K562 (cell line): ENCODE measurements around the gene ZNF433. TPM values are rescaled to one million over a fixed set of nuclear protein-coding genes. Genes with fewer than 3 reads are reported as not detected.
"Not testable (repeated sequence)": the region's sequence is repeated elsewhere in the genome, so short reads cannot be mapped to it uniquely, and the experiment has no call there.

ENCODE experiments used
- ATAC-seq: fragments of 200-7000 bp; cut with Tn5 transposase; 3 replicates; pipeline ENCODE4 v1.9.1; 2020; ENCODE audit warnings: moderate library complexity
- BruUV-seq: library from RNA; stranded (reverse); fragments of 400-500 nt; replicated peaks from 2 replicates; lab custom pipeline; 2021; lab: Mats Ljungman, UMichigan
- CTCF ChIA-PET: fragments of 300-600 bp; formaldehyde crosslinking; extraction: SDS; loops from one replicate; lab custom pipeline; 2021; ENCODE audit warnings: low intra/inter-chr PET ratio; lab: Yijun Ruan, JAX
- POLR2A ChIA-PET: fragments of 300-600, 350-650 bp; sonication (Branson Sonifier 250); formaldehyde crosslinking; extraction: SDS; loops from one replicate; lab custom pipeline; 2021; ENCODE audit warnings: antibody characterized with exemption, inconsistent platforms; lab: Yijun Ruan, JAX
- DNase-seq, 4 experiments: peaks; one replicate each; pipeline versions ENCODE4 v3.0.0 to v3.0.0-alpha.2; 2011 to 2018; ENCODE audit warnings: low spot score in 3 of 4, mixed read lengths in 3 of 4; ENCODE audit errors: extremely low read depth in 1 of 4
- FAIRE-seq: peaks from 2 replicates; lab custom pipeline; 2011; peaks lifted over from hg19 to GRCh38; lab: Jason Lieb, UNC
- H2AFZ ChIP-seq: 2 replicates; pipeline ENCODE4 v1.6.0; 2011; ENCODE audit warnings: low read depth, low read length, control low read depth, inconsistent platforms
- H3K27ac ChIP-seq: fragments of 200-600 bp; 3 replicates; pipeline ENCODE4 v1.8.0; 2011; ENCODE audit warnings: low read depth, mild to moderate bottlenecking, control low read depth, inconsistent platforms, low read length, moderate library complexity, mixed read lengths; ENCODE audit errors: extremely low read depth
- H3K27me3 ChIP-seq, 2 experiments: fragments of 300-600 bp in 1 of 2; 2 replicates in 1 of 2; 3 replicates in 1 of 2; pipeline versions ENCODE4 v1.6.0 to v1.8.0; 2011; ENCODE audit warnings: inconsistent platforms in 2 of 2, low read length in 2 of 2, mild to moderate bottlenecking in 1 of 2, mixed read lengths in 1 of 2, moderate library complexity in 1 of 2; ENCODE audit not compliant: control insufficient read depth in 2 of 2, insufficient read depth in 2 of 2
- H3K36me3 ChIP-seq: fragments of 300-600 bp; 3 replicates; pipeline ENCODE4 v1.8.0; 2011; ENCODE audit warnings: mild to moderate bottlenecking, low read length, inconsistent platforms; ENCODE audit not compliant: control insufficient read depth, insufficient read depth
- H3K4me1 ChIP-seq, 2 experiments: fragments of 200-600 bp in 1 of 2; replicated peaks in 1 of 2; 2 replicates in 1 of 2; 3 replicates in 1 of 2; pipeline versions ENCODE4 v1.5.1 to v1.8.0; 2011; ENCODE audit warnings: inconsistent platforms in 2 of 2, low read length in 2 of 2, mild to moderate bottlenecking in 1 of 2, mixed read lengths in 1 of 2, moderate library complexity in 1 of 2; ENCODE audit not compliant: control insufficient read depth in 2 of 2, insufficient read depth in 2 of 2
- H3K4me2 ChIP-seq: 2 replicates; pipeline ENCODE4 v1.6.1; 2011; ENCODE audit warnings: low read length, control low read depth, inconsistent platforms, mixed read lengths; ENCODE audit not compliant: insufficient read depth
- H3K4me3 ChIP-seq: fragments of 200-600 bp; sonication (generic), shearing (Covaris generic); 2 replicates; pipeline ENCODE4 v1.5.1; 2016; ENCODE audit warnings: control low read depth, inconsistent platforms
- H3K79me2 ChIP-seq: fragments of 200-600 bp; 3 replicates; pipeline ENCODE4 v1.8.0; 2011; ENCODE audit warnings: low read length, inconsistent platforms; ENCODE audit not compliant: control insufficient read depth, insufficient read depth
- H3K9ac ChIP-seq, 2 experiments: 2 replicates each; pipeline versions ENCODE4 v1.6.0 to v1.6.1; 2011; ENCODE audit warnings: low read depth in 2 of 2, low read length in 2 of 2, control low read depth in 1 of 2, inconsistent platforms in 1 of 2, mild to moderate bottlenecking in 1 of 2, mixed read lengths in 1 of 2; ENCODE audit not compliant: insufficient read depth in 1 of 2
- H3K9me1 ChIP-seq: one replicate; pipeline ENCODE4 v1.6.0; 2011; ENCODE audit warnings: inconsistent platforms, mild to moderate bottlenecking, low read length, moderate library complexity; ENCODE audit not compliant: control insufficient read depth, insufficient read depth
- H3K9me3 ChIP-seq: replicated peaks from 2 replicates; pipeline ENCODE4 v1.5.1; 2011; ENCODE audit warnings: low read depth, low read length, inconsistent platforms; ENCODE audit not compliant: control insufficient read depth, insufficient read depth
- H4K20me1 ChIP-seq: replicated peaks from 2 replicates; pipeline ENCODE4 v1.6.1; 2011; ENCODE audit warnings: low read length, inconsistent platforms, mixed read lengths; ENCODE audit not compliant: control insufficient read depth, insufficient read depth
- ARHGAP35 ChIP-seq: fragments of 450-650 bp; IDR thresholded peaks from 2 replicates; pipeline ENCODE4 v1.6.1; 2018; ENCODE audit not compliant: partially characterized antibody
- WGBS: fragments of 100-300 bp; shearing (Covaris generic); methylation state at CpG from one replicate; pipeline ENCODE4 v1.1.6; 2016; ENCODE audit warnings: low coverage, mixed read lengths; ENCODE audit not compliant: insufficient coverage; ENCODE audit errors: missing lambda C conversion rate; 5-methylcytosine and 5-hydroxymethylcytosine counted together
- in situ Hi-C: fragments of 300-500 bp; cut with MboI; formaldehyde crosslinking; loops from 4 replicates; pipeline ENCODE4 v1.15.0; 2018; ENCODE audit warnings: inconsistent platforms, mixed read lengths
- intact Hi-C: fragments of 100-400 bp; cut with micrococcal nuclease; formaldehyde crosslinking; loops from 2 replicates; pipeline ENCODE4 v1.14.2; 2022
- polyA plus RNA-seq, 8 experiments: library from polyadenylated mRNA; depleted of rRNA in 4 of 8; stranded (reverse) in 5 of 8; unstranded in 3 of 8; fragments of >200 nt; fragmentation: Nextera tagmentation in 2 of 8; fragmentation: Illumina TruSeq in 1 of 8; extraction: Ambion mirVana in 2 of 8; extraction: Trizol in 1 of 8; gene quantifications; 2 replicates each; pipeline versions ENCODE4 v1.2.1 to v1.2.3, GENCODE V29; 2011 to 2014; ENCODE audit warnings: inconsistent platforms in 1 of 8, missing spikeins in 1 of 8
- total RNA-seq, 7 experiments: library from RNA; depleted of rRNA in 6 of 7; stranded (reverse); fragments of >200 nt in 6 of 7; fragmentation: Illumina TruSeq in 2 of 7; extraction: Trizol in 2 of 7; gene quantifications; 2 replicates each; pipeline versions ENCODE4 v1.2.1 to v1.2.3, GENCODE V29; 2011 to 2021; ENCODE audit warnings: low replicate concordance in 1 of 7

The ZNF433 gene
- total and polyA plus RNA-seq, 9 of the 15 experiments (the other 6 are each of a cell fraction or from before 2014, with no cell fraction given): 2.0 to 4.1 (median 2.9) TPM

DNA sequence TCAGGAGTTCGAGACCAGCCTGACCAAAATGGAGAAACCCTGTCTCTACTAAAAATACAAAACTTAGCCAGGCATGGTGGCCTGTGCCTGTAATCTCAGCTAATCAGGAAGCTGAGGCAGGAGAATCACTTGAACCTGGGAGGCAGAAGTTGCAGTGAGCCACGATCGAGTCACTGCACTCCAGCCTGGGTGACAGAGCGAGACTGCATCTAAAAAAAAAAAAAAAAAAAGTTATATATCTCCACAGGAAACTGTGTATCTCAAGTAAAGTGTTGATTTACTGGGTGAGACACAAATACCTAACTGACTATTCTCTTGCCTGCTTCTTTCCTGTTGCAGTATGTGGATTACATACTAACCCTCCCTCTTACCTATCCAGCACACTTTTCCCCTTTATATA is 43.6 kb downstream of the ZNF433 start:
- ATAC-seq, H3K4me1 ChIP-seq, H3K4me2 ChIP-seq, intact Hi-C loops, H2AFZ ChIP-seq, H3K4me3 ChIP-seq, H3K27me3 ChIP-seq, H4K20me1 ChIP-seq, DNase-seq, H3K36me3 ChIP-seq, H3K79me2 ChIP-seq, FAIRE-seq, H3K9ac ChIP-seq, H3K27ac ChIP-seq, BruUV-seq, H3K9me3 ChIP-seq, H3K9me1 ChIP-seq: not testable (repeated sequence)
- in situ Hi-C loops: loop anchor here (5.0 kb wide), 1 partner anchor 105 kb away; the partner anchor contains the start of gene ZNF69
- WGBS: 22% methylated on average over 4 of the region's 4 CpGs
- ChIA-PET POLR2A (interaction anchor here (1.0 kb wide), 1 partner anchor 10 kb away, joined by 3 read pairs; no protein-coding TSS in a partner anchor), CTCF (interaction anchor here (0.6 to 0.8 kb wide), 2 partner anchors 11 to 113 kb away, joined by 3 to 5 read pairs; no protein-coding TSS in a partner anchor)

DNA sequence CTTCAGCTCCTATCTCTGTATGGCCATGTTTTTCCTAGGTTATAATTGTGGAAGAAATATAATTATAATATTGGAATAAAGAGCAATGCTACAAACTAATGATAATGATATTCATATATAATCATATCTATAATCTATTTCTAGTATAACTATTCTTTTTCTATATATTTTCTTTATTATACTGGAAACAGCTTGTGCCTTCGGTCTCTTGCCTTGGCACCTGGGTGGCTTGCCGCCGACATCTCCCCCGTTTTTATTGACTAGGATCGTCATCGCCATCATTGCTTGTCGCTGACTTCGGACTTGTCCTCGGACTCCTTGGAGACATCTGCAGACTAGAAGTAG is 46.4 kb downstream of the ZNF433 start:
- in situ Hi-C loops: no loop called here
- CTCF ChIA-PET: interaction anchor here (0.7 to 1.2 kb wide), 4 partner anchors 24 to 110 kb away, joined by 3 to 8 read pairs (median 4); partner anchors contain the start of gene ZNF763
- Histone ChIP-seq H3K9me1 (no peaks in the 10 kb centered on the region), H3K4me2 (no peak overlapping the region), H3K79me2 (peaks cover 3% of the 10 kb centered on the region; the same call in 2 of the 3 replicates), H3K9me3 (no peaks in the 10 kb centered on the region), H3K4me1 (peaks cover 0 to 3% of the 10 kb centered on the region in 2 experiments; a peak in 2 of 5 replicates), H3K27me3 (no peaks in the 10 kb centered on the region), H2AFZ (no peak overlapping the region), H3K9ac (no peak overlapping the region), H3K27ac (no peak overlapping the region), H4K20me1 (no peaks in the 10 kb centered on the region), H3K4me3 (no peak overlapping the region), H3K36me3 (no peaks in the 10 kb centered on the region; the same call in 2 of the 3 replicates)
- BruUV-seq: no TSS peak
- POLR2A ChIA-PET: interaction anchor here (0.6 to 1.2 kb wide), 3 partner anchors 67 to 253 kb away, joined by 3 read pairs; no protein-coding TSS in a partner anchor
- DNase-seq (no peak), FAIRE-seq (no peak), ATAC-seq (no peak)
- 26% methylated on average over 9 of the region's 9 CpGs for WGBS
- intact Hi-C loops: loop anchor here (2.0 to 5.0 kb wide), 2 partner anchors 108 to 153 kb away; partner anchors contain the start of gene ZNF20
- no peak for TF ChIP-seq ARHGAP35
